Central memory CD8-positive, alpha-beta T cell (primary cell): ENCODE results near the gene HNRNPUL1.
"Not testable (repeated sequence)": the region's sequence is repeated elsewhere in the genome, so short reads cannot be mapped to it uniquely, and the experiment has no call there.

Source experiments
- ATAC-seq: fragments of 150-1000 bp; cut with Tn5 transposase; replicated peaks from 2 replicates; pipeline ENCODE4 v1.10.0; 2022; ENCODE audit warnings: mild to moderate bottlenecking, moderate FRiP score, moderate number of reproducible peaks; ENCODE audit not compliant: poor library complexity, severe bottlenecking; ENCODE audit errors: extremely low read depth
- DNase-seq, 2 donors: peaks; one replicate each; pipeline ENCODE4 v3.0.0; 2021; ENCODE audit warnings: low spot score in 2 of 2
- H3K27ac Mint-ChIP-seq: one replicate; pipeline ENCODE4 v1.8.0; 2022; ENCODE audit warnings: low read depth, mild to moderate bottlenecking, moderate library complexity, mixed read lengths
- H3K27me3 Mint-ChIP-seq: one replicate; pipeline ENCODE4 v1.8.0; 2022; ENCODE audit warnings: mixed read lengths
- H3K36me3 Mint-ChIP-seq: one replicate; pipeline ENCODE4 v1.8.0; 2022; ENCODE audit warnings: mild to moderate bottlenecking, moderate library complexity, mixed read lengths; ENCODE audit not compliant: insufficient read depth
- H3K4me1 Mint-ChIP-seq: one replicate; pipeline ENCODE4 v1.8.0; 2022; ENCODE audit warnings: mixed read lengths
- H3K4me3 Mint-ChIP-seq: one replicate; pipeline ENCODE4 v1.8.0; 2022; ENCODE audit warnings: mild to moderate bottlenecking, moderate library complexity, mixed read lengths
- H3K9me3 Mint-ChIP-seq: one replicate; pipeline ENCODE4 v1.8.0; 2022; ENCODE audit warnings: mixed read lengths

Gene HNRNPUL1

GRCh38 chr19:41269055-41269454, 4.9 kb downstream of the HNRNPUL1 start:
- H3K4me1 Mint-ChIP-seq = peaks cover 37% of the 10 kb centered on the region
- no peaks in the 10 kb centered on the region for H3K9me3 Mint-ChIP-seq
- peaks cover 64% of the 10 kb centered on the region for H3K36me3 Mint-ChIP-seq

GRCh38 chr19:41269571-41269970, 5.4 kb downstream of the HNRNPUL1 start:
- H3K4me3 Mint-ChIP-seq = no peak overlapping the region
- no peak for ATAC-seq

More at GRCh38 chr19:41269055-41269454, 4.9 kb downstream of the HNRNPUL1 start:
- DNase-seq = no peak
- ATAC-seq = no peak
- H3K27ac Mint-ChIP-seq = no peak overlapping the region
- H3K4me3 Mint-ChIP-seq = no peak overlapping the region
- no peaks in the 10 kb centered on the region for H3K27me3 Mint-ChIP-seq

GRCh38 chr19:41273076-41273475, 8.9 kb downstream of the HNRNPUL1 start:
- DNase-seq (no peak), ATAC-seq (no peak)
- H3K36me3 Mint-ChIP-seq = peaks cover 87% of the 10 kb centered on the region
- H3K9me3 Mint-ChIP-seq = no peaks in the 10 kb centered on the region
- H3K4me3 Mint-ChIP-seq = no peak overlapping the region
- H3K27ac Mint-ChIP-seq = no peak overlapping the region
- no peaks in the 10 kb centered on the region for H3K27me3 Mint-ChIP-seq
- H3K4me1 Mint-ChIP-seq = peaks cover 12% of the 10 kb centered on the region

More at GRCh38 chr19:41269571-41269970, 5.4 kb downstream of the HNRNPUL1 start:
- Mint-ChIP-seq H3K4me1 (peaks cover 38% of the 10 kb centered on the region), H3K9me3 (no peaks in the 10 kb centered on the region), H3K27me3 (no peaks in the 10 kb centered on the region), H3K27ac (no peak overlapping the region), H3K36me3 (peaks cover 66% of the 10 kb centered on the region)
- DNase-seq = no peak

GRCh38 chr19:41274802-41275201, 10.6 kb downstream of the HNRNPUL1 start:
- Mint-ChIP-seq H3K36me3 (peaks cover 93% of the 10 kb centered on the region), H3K4me3 (no peak overlapping the region), H3K9me3 (no peaks in the 10 kb centered on the region), H3K4me1 (peaks cover 12% of the 10 kb centered on the region), H3K27me3 (no peaks in the 10 kb centered on the region), H3K27ac (no peak overlapping the region)
- ATAC-seq (no peak), DNase-seq (no peak)

- no peak overlapping the region for H3K27ac Mint-ChIP-seq
Observed at GRCh38 chr19:41276231-41276630, 12.1 kb downstream of the HNRNPUL1 start.

GRCh38 chr19:41278478-41278877, 14.3 kb downstream of the HNRNPUL1 start:
- H3K4me3 Mint-ChIP-seq = no peak overlapping the region
- H3K27me3 Mint-ChIP-seq = no peaks in the 10 kb centered on the region
- no peaks in the 10 kb centered on the region for H3K9me3 Mint-ChIP-seq
- H3K4me1 Mint-ChIP-seq = peaks cover 6% of the 10 kb centered on the region
- H3K36me3 Mint-ChIP-seq = peaks cover 91% of the 10 kb centered on the region
- ATAC-seq (no peak), DNase-seq (no peak)
- no peak overlapping the region for H3K27ac Mint-ChIP-seq

More at GRCh38 chr19:41276231-41276630, 12.1 kb downstream of the HNRNPUL1 start:
- DNase-seq = no peak
- peaks cover 12% of the 10 kb centered on the region for H3K4me1 Mint-ChIP-seq
- H3K27me3 Mint-ChIP-seq = no peaks in the 10 kb centered on the region
- peaks cover 95% of the 10 kb centered on the region for H3K36me3 Mint-ChIP-seq
- no peak overlapping the region for H3K4me3 Mint-ChIP-seq
- ATAC-seq = no peak
- H3K9me3 Mint-ChIP-seq = no peaks in the 10 kb centered on the region

- H3K27ac Mint-ChIP-seq = no peak overlapping the region
- H3K4me3 Mint-ChIP-seq = no peak overlapping the region
- ATAC-seq = no peak
Observed at GRCh38 chr19:41288673-41289530, 24.7 kb downstream of the HNRNPUL1 start.

GRCh38 chr19:41289814-41290213, 25.6 kb downstream of the HNRNPUL1 start:
- H3K27ac Mint-ChIP-seq, H3K27me3 Mint-ChIP-seq, H3K4me3 Mint-ChIP-seq, ATAC-seq, H3K9me3 Mint-ChIP-seq, H3K4me1 Mint-ChIP-seq, DNase-seq: not testable (repeated sequence)
- peaks cover 88% of the 10 kb centered on the region for H3K36me3 Mint-ChIP-seq

More at GRCh38 chr19:41288673-41289530, 24.7 kb downstream of the HNRNPUL1 start:
- Mint-ChIP-seq H3K36me3 (peaks cover 87% of the 10 kb centered on the region), H3K4me1 (no peaks in the 10 kb centered on the region), H3K27me3 (no peaks in the 10 kb centered on the region), H3K9me3 (no peaks in the 10 kb centered on the region)
- DNase-seq = no peak

- DNase-seq (no peak), ATAC-seq (no peak)
- Mint-ChIP-seq H3K27me3 (no peaks in the 10 kb centered on the region), H3K36me3 (peaks cover 85% of the 10 kb centered on the region), H3K27ac (peak overlapping the region; percentile 50), H3K4me3 (no peak overlapping the region), H3K9me3 (no peaks in the 10 kb centered on the region), H3K4me1 (peaks cover 48% of the 10 kb centered on the region)
Observed at GRCh38 chr19:41294393-41294792, 30.2 kb downstream of the HNRNPUL1 start.

GRCh38 chr19:41295499-41295898, 31.3 kb downstream of the HNRNPUL1 start:
- ATAC-seq = no peak
- Mint-ChIP-seq H3K9me3 (no peaks in the 10 kb centered on the region), H3K27ac (peak overlapping the region; percentile 94), H3K27me3 (no peaks in the 10 kb centered on the region), H3K36me3 (peaks cover 85% of the 10 kb centered on the region), H3K4me1 (peaks cover 60% of the 10 kb centered on the region), H3K4me3 (no peak overlapping the region)
- no peak for DNase-seq

GRCh38 chr19:41296433-41296871, 32.3 kb downstream of the HNRNPUL1 start:
- Mint-ChIP-seq H3K36me3 (peaks cover 80% of the 10 kb centered on the region), H3K27ac (peak overlapping the region; percentile 94), H3K9me3 (no peaks in the 10 kb centered on the region), H3K27me3 (no peaks in the 10 kb centered on the region), H3K4me1 (peaks cover 67% of the 10 kb centered on the region), H3K4me3 (peak overlapping the region; percentile 37)
- ATAC-seq = no peak
- no peak for DNase-seq

- Mint-ChIP-seq H3K36me3 (peaks cover 76% of the 10 kb centered on the region), H3K27ac (peak overlapping the region; percentile 94), H3K9me3 (no peaks in the 10 kb centered on the region), H3K27me3 (no peaks in the 10 kb centered on the region), H3K4me1 (peaks cover 79% of the 10 kb centered on the region), H3K4me3 (peak overlapping the region; percentile 21)
- ATAC-seq (peak; percentile 22), DNase-seq (no peak)
Observed at GRCh38 chr19:41297628-41298347, 33.6 kb downstream of the HNRNPUL1 start.
